Activated CD8-positive, alpha-beta memory T cell treated with anti-CD3 and anti-CD28 coated beads for 24 hours (primary cell): Measurements from ENCODE around the gene IL24.

Experiments used
- DNase-seq: peaks from one replicate; pipeline ENCODE4 v3.0.0-alpha.2; 2020

IL24 gene

DNA sequence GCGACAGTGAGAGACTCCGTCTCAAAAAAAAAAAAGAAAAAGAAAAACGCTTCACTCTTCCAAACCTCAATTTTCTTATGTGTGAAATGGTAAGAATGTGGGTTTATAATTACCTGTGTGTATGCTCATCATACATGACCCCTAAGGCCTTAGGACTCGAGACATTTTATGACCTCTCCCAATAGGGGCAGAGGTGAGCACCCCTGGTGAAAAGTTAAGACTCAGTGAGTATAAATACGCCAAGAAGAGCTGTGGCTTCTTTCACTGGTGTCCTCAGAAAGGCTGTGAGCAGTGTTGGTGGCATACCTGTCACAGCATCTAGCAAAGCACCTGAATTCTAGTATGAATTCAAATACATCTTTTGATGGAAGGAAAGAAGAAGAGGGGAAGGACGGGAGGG is 32.3 kb downstream of the IL24 start:
- no peak for DNase-seq

DNA sequence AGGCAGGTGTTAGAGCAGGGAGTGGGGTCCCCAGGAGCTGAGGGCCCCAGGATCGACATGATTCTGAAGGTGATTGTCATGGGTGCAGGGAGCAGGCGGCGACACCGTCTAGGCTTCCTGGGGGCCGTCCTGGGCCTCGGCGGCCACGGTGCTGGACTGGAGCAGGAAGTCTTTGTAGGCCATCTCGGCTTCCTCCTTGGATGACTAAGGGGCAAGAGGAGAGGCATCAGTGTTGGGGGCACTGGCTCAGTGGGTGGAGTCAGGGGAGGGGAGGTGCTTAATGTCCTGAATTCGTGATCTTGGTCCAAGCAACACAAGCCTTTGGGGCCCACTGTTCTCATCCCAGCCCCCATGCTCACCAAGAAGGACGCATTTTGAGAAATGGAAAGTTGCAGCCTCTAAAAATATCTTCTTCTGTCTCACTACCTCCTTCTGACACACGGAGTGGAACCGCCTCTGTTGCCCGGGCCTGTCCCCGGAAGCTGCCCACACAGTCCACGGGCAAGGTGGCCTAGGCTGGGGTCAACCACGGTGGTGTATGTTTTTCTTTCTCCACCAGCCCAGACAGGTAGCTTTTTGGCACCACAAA is 33.1 kb downstream of the IL24 start:
- peak; percentile 82 for DNase-seq

DNA sequence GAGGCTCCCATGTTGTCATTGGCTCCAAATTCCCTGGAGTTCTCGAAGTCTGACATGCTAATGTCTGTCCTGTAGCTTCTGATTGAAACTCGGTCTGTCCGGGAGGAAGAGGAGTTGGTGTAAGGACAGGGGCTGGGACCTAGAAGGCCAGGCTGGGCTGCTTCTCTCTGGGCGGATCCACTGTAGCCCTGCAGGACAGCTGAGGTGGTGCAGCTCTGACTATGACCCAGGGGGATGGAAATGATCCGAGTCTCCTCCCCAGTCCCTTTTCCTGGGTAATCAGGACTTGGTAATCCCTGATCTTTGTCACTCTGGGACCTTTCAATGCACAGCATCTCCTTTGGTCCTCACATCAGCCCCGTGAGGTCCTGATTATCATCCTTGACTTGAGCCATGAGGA is 34.5 kb downstream of the IL24 start:
- DNase-seq: no peak

DNA sequence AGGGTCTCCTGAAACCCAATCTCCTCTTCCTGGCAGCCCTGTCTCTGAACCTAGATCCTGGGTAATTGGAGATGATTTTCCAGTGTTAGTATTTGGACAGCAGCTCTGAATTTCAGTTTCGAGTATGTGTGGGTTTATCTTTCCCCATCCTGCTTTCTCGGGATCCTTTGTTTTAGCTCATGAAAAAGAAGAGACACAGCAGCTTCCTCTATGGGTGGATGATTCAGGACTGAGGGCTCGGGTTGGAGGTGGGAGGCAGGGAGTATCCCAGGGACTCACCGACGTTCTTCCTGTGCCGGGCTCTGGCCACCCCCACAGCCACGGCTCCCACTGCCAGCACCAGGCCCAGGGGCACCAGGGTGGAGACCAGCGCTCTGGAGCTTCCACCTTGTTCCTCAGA is 34.9 kb downstream of the IL24 start:
- no peak for DNase-seq

DNA sequence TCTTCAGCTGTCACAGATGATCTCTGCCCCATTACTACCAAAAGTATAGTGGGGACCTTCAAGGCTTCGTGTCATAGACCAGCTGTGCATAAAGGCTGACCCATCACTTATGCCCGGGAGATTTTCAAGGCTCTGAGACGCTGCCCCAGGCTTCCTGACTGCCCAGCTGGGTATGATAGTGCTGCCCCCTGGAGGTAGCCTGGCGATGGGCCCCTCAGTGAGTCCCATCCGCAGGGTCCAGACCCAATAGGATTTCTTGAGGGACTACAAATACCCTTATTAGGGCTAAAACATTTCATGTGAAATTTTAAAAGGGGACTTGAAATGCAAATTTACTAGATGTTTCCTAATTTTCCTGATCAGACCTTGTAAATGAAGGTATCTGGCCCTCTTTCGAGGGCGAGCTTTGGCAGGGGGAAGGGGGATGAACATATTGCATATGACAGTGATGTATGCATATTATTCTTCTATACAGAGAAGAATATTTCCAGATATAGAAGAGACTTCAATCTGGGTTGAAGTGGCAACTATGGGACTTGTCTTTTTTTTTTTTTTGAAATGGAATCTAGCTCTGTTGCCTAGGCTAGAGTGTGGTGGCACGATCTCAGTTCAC is 36.2 kb downstream of the IL24 start:
- peak; percentile 88 for DNase-seq

DNA sequence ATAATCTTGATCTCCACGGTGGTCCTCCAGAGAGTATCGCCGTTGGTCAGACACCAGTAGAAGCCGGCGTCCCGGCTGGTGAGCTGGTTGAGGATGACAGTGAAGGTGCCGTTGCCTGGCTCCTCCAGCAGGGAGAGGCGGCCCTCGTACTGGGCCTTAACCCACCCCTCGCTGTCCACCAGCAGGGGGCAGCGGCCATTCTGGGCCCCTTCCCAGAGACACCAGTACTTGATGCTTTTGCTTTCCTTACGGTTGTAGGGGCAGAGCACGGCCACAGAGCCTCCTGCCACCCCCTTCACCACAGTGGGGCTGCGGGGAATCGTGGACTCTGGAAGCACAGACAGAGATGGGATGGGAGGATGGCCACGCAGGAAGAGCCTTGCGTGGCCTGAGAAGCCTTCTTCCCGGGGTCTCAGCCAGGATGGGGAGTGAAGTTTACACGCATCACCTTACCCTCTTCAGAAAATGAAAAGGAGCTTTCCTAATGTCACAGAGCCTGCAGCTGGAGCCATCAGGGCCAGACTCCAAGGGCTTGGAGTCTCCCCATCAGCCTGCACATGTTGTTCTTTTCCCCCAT is 38.3 kb downstream of the IL24 start:
- DNase-seq: no peak

DNA sequence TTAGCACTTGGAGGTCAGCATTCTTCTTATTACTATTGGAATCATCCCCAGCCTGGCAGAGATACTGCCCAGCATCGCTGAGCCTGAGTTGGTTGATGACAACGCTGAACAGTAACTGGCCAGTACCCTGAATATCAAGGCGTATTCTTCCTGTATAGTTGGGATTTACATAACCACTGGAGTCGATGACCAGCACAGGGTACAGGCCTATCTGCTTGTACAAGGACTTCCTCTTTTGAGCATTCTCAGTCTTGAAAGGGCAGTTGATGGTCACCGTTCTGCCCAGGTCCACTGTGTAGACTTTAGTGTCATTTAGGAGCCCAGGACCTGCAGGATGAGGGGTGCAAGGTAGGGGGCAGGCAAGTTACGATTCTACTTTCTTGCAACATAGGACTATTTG is 40.2 kb downstream of the IL24 start:
- no peak for DNase-seq

DNA sequence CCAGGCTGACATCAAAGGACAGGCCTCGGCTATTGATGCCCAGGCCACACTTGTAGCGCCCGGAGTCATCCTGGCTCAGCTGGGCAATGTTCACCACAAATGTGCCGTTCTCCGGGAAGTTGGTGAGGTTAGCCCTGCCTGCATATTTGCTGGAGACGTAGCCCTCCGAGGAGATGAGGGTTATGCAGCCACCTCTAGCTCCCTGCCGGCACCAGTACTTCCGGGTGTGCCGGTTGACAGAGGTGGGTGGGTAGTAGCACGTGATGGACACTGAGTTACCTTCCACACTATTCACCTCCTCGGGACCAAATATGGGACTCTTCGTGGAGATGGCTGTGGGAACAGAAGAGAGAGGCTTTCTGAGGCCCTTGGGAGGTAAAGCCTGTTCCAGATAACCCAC is 41.9 kb downstream of the IL24 start:
- DNase-seq: no peak

DNA sequence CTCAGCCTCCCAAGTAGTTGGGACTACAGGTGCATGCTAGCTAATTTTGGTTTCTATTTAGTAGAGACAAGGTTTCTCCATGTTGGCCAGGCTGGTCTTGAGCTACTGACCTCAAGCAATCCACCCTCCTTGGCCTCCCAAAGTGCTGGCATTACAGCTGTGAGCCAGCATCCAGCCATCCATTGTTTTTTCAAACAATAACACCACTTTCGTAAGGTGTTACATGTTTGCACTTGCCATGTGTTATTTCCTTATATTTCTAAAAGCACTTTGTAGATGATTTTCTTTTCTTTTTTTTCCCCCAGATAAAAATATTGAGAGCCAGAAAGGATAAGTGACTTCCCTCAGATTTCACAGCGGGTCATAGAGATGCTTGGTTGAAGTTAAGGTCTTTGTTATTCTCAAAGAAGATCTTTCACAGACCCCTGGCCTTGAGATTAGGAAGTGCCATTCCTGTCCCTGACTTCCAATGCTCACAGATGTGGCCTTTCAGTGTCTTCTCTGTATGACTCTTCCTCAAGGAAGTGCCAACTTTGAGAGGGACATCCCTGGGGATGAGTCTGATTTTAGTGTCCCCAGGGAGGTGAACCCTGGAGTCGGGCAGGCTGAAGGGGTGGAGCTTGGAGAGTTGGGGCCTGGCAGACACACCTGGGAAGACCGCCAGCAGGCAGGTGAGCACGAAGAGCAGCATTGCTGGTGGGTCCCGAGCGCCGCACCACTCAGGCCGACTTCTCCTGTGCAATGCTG is 42.8 kb downstream of the IL24 start:
- DNase-seq: no peak

DNA sequence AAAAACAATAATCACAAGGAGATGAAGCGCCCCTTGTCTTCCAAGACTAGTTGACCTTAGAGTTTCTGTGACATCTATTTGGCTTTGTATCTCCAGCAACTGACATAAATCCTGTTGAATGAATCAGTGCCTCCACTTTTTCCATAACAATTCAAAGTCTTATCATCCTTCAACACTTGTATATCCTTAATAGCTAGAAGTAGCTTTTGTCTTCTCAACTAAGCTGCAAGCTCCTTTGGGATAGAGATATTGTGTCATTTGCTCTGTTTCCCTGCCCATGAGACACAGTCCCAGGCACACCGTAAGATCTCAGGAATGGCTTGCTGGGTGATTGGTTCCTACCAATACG is 43.3 kb downstream of the IL24 start:
- DNase-seq: no peak

DNA sequence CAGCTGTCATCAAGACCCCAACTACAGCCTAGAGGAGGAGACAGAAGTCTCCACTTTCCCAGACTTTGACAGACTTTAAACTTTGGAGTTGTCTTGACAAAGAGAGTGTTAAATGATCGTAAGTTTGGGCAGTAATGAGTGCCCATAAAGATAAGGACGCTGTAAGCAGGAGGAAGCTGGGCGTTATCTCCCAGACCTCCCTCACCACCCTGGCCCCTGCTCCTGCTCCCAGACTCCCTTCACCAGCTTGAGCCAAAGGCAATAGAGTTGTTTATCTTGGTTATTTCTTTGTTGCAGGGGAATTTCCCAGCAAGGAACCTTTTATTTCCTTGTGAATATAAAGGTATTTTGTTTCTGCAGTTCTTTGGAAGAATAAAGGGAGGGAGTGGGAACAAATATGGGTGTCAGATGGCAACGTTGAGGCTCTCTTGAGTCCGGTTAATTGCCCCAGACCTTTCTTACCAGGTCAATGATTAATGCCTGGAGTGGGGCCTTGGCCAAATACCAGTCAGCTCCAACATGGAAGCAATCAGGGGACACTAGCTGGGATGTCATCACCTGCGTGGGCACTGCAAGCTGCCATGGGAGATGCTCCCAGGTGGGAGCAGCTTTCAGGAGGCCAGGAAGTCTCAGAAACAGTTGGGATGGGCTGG is 44.6 kb downstream of the IL24 start:
- DNase-seq: no peak

DNA sequence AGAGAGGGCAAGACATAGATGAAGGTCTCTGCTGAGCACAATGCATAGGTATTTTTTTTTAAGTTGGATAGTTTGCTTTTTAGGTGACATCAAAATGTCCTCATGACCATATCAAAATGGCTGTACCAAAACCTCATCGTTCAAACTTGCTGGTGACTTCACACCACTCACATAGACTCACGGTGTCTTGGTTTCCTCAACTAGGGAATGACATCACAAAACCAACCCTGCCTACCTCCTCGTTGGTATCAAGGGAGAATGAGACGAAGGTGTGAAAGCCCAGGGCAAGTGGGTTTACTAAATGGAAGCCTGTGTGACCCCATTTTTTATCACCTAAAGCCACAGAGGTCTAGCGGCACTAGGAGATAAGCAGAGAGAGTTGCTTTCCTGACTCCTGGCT is 47.5 kb downstream of the IL24 start:
- DNase-seq: no peak

DNA sequence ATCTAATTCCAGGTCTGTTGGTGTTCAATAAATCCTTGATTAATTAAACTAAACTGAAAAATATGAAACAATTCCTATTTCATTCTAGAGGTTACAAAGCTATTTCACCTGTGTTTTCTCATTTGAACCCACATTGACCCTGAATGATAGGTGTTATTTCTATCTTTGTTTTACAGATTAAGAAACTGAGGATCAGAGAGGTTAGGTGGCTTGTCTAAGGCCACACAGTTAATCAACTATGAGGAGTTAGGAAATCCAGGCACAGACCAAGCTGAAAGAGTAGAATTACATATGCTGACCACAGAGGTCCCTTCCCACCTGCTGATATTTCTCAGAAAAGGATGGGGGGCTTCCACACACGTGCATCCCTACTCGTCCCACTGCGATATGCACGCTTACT is 48.5 kb downstream of the IL24 start:
- DNase-seq: no peak

DNA sequence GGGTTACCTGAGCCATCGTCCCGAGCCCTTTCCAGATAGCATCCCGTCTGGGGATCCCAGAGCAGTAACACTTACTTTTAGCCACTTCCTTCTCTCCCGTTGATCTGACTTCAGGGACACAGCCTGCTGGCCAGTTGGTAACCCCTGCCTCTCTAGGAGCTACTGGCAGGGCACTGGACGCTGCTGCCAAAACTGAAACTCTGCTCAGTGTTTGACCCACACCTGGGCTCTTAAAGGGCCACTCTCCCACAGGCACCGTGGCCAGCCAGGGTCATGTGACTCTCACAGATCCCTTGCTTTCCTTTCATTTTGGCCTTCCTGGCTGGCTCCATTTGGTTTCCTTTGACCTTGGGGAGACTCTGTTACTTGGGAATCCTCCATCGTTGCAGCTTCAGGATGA is 49.0 kb downstream of the IL24 start, which contains the start of gene PIGR:
Gene PIGR (minus strand): TSS at position 206 of the 400 bp plus-strand sequence. CDS start 5,935 bp downstream, outside the sequence.
- no peak for DNase-seq

DNA sequence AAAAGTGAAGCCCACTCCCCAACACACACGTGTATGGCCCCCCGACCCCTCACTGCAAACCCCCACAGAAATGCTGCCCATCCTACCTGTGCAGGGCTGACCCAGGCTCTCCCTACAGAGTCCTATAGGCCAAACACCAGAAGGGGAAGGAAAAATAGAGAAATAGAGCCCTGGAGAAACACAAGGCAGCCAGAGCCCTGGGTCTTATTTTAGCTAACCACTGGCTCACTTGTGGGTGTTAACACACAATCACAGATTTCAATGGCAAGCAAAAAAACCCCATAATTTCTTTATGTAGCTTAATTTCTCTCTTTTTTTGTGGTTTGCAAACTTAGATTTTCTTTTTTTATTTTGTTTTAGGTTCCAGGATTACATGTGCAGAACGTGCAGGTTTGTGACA is 50.0 kb downstream of the IL24 start:
- DNase-seq: no peak

DNA sequence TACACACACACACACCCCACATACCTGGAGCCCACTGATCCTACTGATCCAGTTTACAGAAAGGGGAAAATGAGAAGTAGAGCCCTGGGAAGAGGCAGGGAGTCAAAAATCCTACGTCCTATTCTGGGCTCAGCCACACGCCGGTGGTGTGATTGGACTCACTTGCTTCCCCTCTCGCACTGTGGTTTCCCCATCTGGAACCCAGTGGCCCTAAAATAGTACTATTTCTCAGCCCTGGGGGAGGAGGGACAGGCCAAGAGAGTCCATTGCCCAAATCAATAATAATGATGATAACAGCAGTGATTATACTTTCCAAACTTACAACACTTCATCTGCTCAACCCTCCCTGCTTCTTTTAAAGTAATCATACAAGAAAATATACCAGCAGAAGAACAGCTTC is 52.0 kb downstream of the IL24 start:
- DNase-seq: no peak

DNA sequence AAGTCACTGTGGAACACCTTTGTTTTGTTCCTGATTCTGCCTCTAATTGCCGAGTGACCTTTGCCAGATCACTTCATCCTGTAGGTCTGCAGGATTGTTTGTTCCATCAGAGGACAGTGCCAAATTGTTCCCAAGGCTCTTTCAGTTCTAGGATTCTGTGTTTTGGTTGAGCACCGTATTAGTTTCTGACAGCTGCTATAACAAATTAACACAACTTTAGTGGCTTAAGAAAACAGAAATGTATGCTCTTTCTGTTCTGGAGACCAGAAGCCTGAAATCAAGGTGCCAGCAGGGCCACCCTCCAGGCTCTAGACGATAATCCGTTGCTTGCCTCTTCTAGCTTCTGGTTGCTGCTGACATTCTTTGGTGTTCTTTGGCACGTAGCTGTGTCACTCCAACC is 52.4 kb downstream of the IL24 start:
- no peak for DNase-seq

DNA sequence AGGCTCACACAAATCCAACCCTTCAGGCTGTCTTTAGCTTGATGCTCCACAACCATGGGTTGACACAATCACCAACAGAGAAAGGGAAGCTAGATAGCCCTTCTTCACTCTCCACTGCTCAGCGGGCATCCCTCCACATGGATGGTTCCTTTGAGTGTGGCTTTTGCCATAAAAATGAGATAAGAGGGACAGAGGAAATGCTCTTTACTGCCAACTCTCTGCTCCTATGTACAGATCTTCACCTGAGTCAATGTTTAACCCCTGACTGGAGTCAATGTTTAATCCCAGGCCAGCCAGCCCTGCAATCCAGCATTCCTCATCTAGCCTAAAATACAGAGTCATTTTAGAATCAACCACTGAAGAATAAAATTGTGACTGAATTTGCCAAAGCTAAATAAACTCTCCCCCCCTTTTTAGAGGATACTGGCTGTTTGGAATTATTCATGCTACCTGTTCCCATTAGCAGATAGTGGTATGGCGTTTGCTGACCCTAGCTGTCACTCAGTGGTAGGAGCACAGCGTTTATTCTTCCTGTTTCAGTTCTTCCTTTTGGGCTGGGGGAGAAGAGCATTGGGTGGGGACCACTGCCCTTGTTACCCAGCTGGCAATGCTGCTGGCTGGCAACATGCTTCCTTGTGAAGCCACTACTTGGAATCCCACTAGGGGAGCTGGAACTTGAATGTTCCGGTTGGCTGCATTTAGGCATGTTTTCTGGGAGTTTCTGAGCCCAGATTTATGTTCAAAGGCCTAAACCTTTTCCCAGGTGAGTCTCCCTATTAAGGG is 54.3 kb downstream of the IL24 start:
- DNase-seq: no peak

DNA sequence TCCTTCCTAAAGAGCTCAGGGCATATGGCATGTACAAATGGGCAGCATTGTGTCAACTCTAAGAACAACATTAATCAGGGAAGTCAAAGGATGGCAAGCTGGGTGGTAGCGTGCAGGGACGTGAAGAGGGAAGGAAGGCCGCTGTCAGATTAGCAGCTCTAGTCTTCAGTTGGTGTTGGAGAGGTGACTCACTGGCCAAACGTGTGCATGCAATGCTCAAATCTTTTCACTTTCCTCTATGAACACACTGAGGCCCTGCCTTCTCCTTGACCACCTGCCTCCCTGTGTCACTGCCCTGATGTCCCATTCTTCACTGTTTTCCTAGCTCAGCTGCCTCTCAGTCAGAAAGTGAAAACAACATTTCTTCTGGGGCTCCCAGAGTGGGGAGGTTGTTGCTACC is 54.9 kb downstream of the IL24 start:
- no peak for DNase-seq

DNA sequence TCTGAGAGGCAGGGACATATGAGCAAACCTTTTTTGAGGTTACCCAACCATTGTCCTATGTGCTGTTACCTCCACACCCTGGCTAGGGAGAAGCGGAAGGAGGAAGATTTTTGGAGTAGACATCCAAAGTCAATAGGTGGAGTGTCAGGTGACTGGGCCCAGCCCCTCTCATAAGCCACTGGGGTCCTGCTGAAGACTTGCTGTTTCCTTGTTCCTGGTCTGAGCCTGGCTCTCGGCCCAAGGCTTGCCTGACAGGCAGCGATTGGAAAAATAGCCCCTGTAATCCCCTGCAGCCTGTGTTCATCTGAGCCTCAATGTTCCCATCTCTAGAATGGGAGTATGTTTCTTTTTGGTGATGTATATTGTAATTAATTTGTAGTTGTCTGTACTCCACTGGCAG is 55.9 kb downstream of the IL24 start:
- no peak for DNase-seq

DNA sequence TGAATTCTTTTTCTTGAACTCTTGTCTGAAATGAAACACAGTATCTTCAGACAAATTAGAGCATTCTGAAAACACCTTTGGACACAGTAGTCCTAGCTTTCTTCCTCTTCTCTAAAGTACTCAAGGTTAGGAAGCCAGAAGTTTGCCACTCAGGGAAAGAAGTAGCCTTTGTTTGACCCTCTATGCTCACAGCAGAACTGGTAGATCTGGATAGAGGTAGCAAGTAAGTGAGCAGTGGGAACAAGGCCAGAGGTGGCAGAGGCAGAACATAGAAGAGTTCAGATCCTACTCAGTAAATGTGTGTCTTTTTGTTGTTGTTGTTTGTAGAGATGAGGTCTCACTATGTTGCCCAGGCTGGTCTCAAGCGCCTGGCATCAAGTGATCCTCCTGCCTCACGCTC is 56.4 kb downstream of the IL24 start:
- DNase-seq: no peak
